ENCODE measurements around the gene PXDN.
"Not testable (repeated sequence)": the region's sequence is repeated elsewhere in the genome, so short reads cannot be mapped to it uniquely, and the experiment has no call there.

PXDN gene

GRCh38 chr2:1727101-1727771 lies 17.1 kb downstream of the PXDN start:
- DNase-seq (ENCODE audit: low spot score) (no peak), FAIRE-seq (no peak)

- no peak for DNase-seq (ENCODE audit: low spot score)
- no peak for FAIRE-seq
Observed at GRCh38 chr2:1726558-1726957, 17.8 kb downstream of the PXDN start.

GRCh38 chr2:1724351-1724750 lies 20.0 kb downstream of the PXDN start:
- not testable (repeated sequence) for FAIRE-seq

GRCh38 chr2:1723397-1724042 lies 20.8 kb downstream of the PXDN start:
- FAIRE-seq (no peak), DNase-seq (ENCODE audit: low spot score) (no peak)

More at GRCh38 chr2:1724351-1724750, 20.0 kb downstream of the PXDN start:
- not testable (repeated sequence) for DNase-seq (ENCODE audit: low spot score)

- DNase-seq (ENCODE audit: low spot score) (no peak), FAIRE-seq (no peak)
Observed at GRCh38 chr2:1722692-1723091, 21.6 kb downstream of the PXDN start.

GRCh38 chr2:1721706-1722646 lies 22.3 kb downstream of the PXDN start:
- FAIRE-seq = no peak
- DNase-seq (ENCODE audit: low spot score) = peak; percentile 18

GRCh38 chr2:1718339-1719220 lies 25.7 kb downstream of the PXDN start:
- FAIRE-seq = no peak

GRCh38 chr2:1717113-1717512 lies 27.2 kb downstream of the PXDN start:
- FAIRE-seq = no peak
- no peak for DNase-seq (ENCODE audit: low spot score)

More at GRCh38 chr2:1718339-1719220, 25.7 kb downstream of the PXDN start:
- DNase-seq (ENCODE audit: low spot score) = no peak

- DNase-seq (ENCODE audit: low spot score) (no peak), FAIRE-seq (no peak)
Observed at GRCh38 chr2:1716441-1716840, 27.9 kb downstream of the PXDN start.

GRCh38 chr2:1716014-1716305 lies 28.4 kb downstream of the PXDN start:
- not testable (repeated sequence) for FAIRE-seq; DNase-seq (ENCODE audit: low spot score)

- DNase-seq (ENCODE audit: low spot score) (no peak), FAIRE-seq (no peak)
Observed at GRCh38 chr2:1715184-1716013, 28.9 kb downstream of the PXDN start.

- DNase-seq (ENCODE audit: low spot score) (no peak), FAIRE-seq (no peak)
Observed at GRCh38 chr2:1714291-1715064, 29.8 kb downstream of the PXDN start.

GRCh38 chr2:1713839-1714236 lies 30.5 kb downstream of the PXDN start:
- FAIRE-seq = no peak
- no peak for DNase-seq (ENCODE audit: low spot score)

GRCh38 chr2:1713142-1713838 lies 31.0 kb downstream of the PXDN start:
- FAIRE-seq (no peak), DNase-seq (ENCODE audit: low spot score) (no peak)

GRCh38 chr2:1709946-1710560 lies 34.3 kb downstream of the PXDN start:
- FAIRE-seq (no peak), DNase-seq (ENCODE audit: low spot score) (no peak)

- FAIRE-seq (no peak), DNase-seq (ENCODE audit: low spot score) (no peak)
Observed at GRCh38 chr2:1709335-1709605, 35.0 kb downstream of the PXDN start.

- no peak for FAIRE-seq
- DNase-seq (ENCODE audit: low spot score) = no peak
Observed at GRCh38 chr2:1708476-1709334, 35.6 kb downstream of the PXDN start.
